ENCODE measurements around the gene MAP3K3.
"Not testable (repeated sequence)": the region's sequence is repeated elsewhere in the genome, so short reads cannot be mapped to it uniquely, and the experiment has no call there.

The MAP3K3 gene

GRCh38 chr17:63706336-63707082 is 84.3 kb downstream of the MAP3K3 start:
- DNase-seq, result no peak

GRCh38 chr17:63707151-63707550 is 84.9 kb downstream of the MAP3K3 start:
- no peak for DNase-seq

- DNase-seq, result no peak
These were observed 86.9 kb downstream of the MAP3K3 start for GRCh38 chr17:63709110-63709509.

- DNase-seq, result no peak
These were observed 92.5 kb downstream of the MAP3K3 start for GRCh38 chr17:63714550-63715277.

GRCh38 chr17:63716426-63716825 is 94.2 kb downstream of the MAP3K3 start:
- no peak for DNase-seq

GRCh38 chr17:63718988-63719387 is 96.8 kb downstream of the MAP3K3 start:
- DNase-seq, result no peak

GRCh38 chr17:63720194-63720593 is 98.0 kb downstream of the MAP3K3 start:
- DNase-seq, result not testable (repeated sequence)

- DNase-seq, result no peak
These were observed 100.2 kb downstream of the MAP3K3 start for GRCh38 chr17:63722403-63722802.

GRCh38 chr17:63735691-63736090 is 113.5 kb downstream of the MAP3K3 start:
- no peak for DNase-seq

- DNase-seq, result peak; percentile 5 to 19
These were observed 118.4 kb downstream of the MAP3K3 start for GRCh38 chr17:63740464-63741142.

GRCh38 chr17:63741143-63741407 is 118.9 kb downstream of the MAP3K3 start:
- peak in 1 of 2 experiments; percentile 44 for DNase-seq

- peak; percentile 96 to 99 for DNase-seq
These were observed 119.4 kb downstream of the MAP3K3 start, which contains the start of gene STRADA for GRCh38 chr17:63741408-63742173. Gene STRADA (minus strand): TSS chr17:63741799. CDS start chr17:63728369, 13,430 bp downstream.
